GM18526 (cell line): ENCODE results near the gene CSPG4.
A peak's percentile ranks its signal among the peaks of the same experiment; 100 is the strongest.

Experiments
- POLR2A ChIP-seq: IDR thresholded peaks from 3 replicates; pipeline ENCODE4 v1.6.1; 2011; ENCODE audit not compliant: insufficient read length; ENCODE audit errors: extremely low read depth

CSPG4 gene

GRCh38 chr15:75637245-75638009, 75.2 kb downstream of the CSPG4 start:
- no peak for TF ChIP-seq POLR2A

GRCh38 chr15:75636026-75636425, 76.6 kb downstream of the CSPG4 start:
- no peak for TF ChIP-seq POLR2A

- no peak for TF ChIP-seq POLR2A
Observed at GRCh38 chr15:75631935-75632334, 80.7 kb downstream of the CSPG4 start.

- peak; percentile 91 for TF ChIP-seq POLR2A
Observed at GRCh38 chr15:75625542-75626347, 86.9 kb downstream of the CSPG4 start, which contains the start of gene SNUPN. Gene SNUPN, minus strand, starts transcription at chr15:75625725. Its CDS starts 4,674 bp downstream, at chr15:75621051.
